ENCODE data around the gene STRIP1. TPM values are rescaled to one million over a fixed set of nuclear protein-coding genes. Genes with fewer than 3 reads are reported as not detected.

The STRIP1 gene
- polyA plus RNA-seq, 4 donors, result 41.3 to 60.3 (median 47.8) TPM

GRCh38 chr1:110089561-110090275, 55.3 kb downstream of the STRIP1 start:
- no peak for DNase-seq (ENCODE audit: low read depth in 4 of 4, low spot score in 3 of 4)

- DNase-seq (ENCODE audit: low read depth in 4 of 4, low spot score in 3 of 4), result no peak
These were observed 57.0 kb downstream of the STRIP1 start for GRCh38 chr1:110091381-110091780.

GRCh38 chr1:110091791-110092190, 57.4 kb downstream of the STRIP1 start:
- DNase-seq (ENCODE audit: low read depth in 4 of 4, low spot score in 3 of 4), result no peak

GRCh38 chr1:110092991-110093390, 58.6 kb downstream of the STRIP1 start:
- no peak for DNase-seq (ENCODE audit: low read depth in 4 of 4, low spot score in 3 of 4)

GRCh38 chr1:110094931-110095654, 60.7 kb downstream of the STRIP1 start:
- no peak for DNase-seq (ENCODE audit: low read depth in 4 of 4, low spot score in 3 of 4)

- DNase-seq (ENCODE audit: low read depth in 4 of 4, low spot score in 3 of 4), result no peak
These were observed 63.2 kb downstream of the STRIP1 start for GRCh38 chr1:110097507-110098221.

- no peak for DNase-seq (ENCODE audit: low read depth in 4 of 4, low spot score in 3 of 4)
These were observed 64.0 kb downstream of the STRIP1 start for GRCh38 chr1:110098222-110099026.

GRCh38 chr1:110100335-110100734, 65.9 kb downstream of the STRIP1 start:
- no peak for DNase-seq (ENCODE audit: low read depth in 4 of 4, low spot score in 3 of 4)

- DNase-seq (ENCODE audit: low read depth in 4 of 4, low spot score in 3 of 4), result no peak
These were observed 67.7 kb downstream of the STRIP1 start for GRCh38 chr1:110102081-110102480.

Other genes starting within 250 kb of the STRIP1 start
- 10 to 100 TPM in 1 of 4 donors, 1 to 10 TPM in 3; 7.5 to 28.9 (median 8.8) TPM for gene CSF1, start 123.8 kb upstream of the STRIP1 start, polyA plus RNA-seq (ENCODE audit: insufficient read length in 4 of 4)
- 100 to 1,000 TPM in 3 of 4 donors, 10 to 100 TPM in 1; 83.2 to 121 (median 111) TPM for gene AHCYL1, start 49.9 kb upstream of the STRIP1 start, polyA plus RNA-seq (ENCODE audit: insufficient read length in 4 of 4)
- gene ALX3, start 36.0 kb downstream of the STRIP1 start, polyA plus RNA-seq (ENCODE audit: insufficient read length in 4 of 4), result not detected
- gene UBL4B, start 77.8 kb downstream of the STRIP1 start, polyA plus RNA-seq (ENCODE audit: insufficient read length in 4 of 4), result not detected
- gene SLC6A17, start 115.9 kb downstream of the STRIP1 start, polyA plus RNA-seq (ENCODE audit: insufficient read length in 4 of 4), result under 1 TPM; 0.08 to 0.92 (median 0.77) TPM
- 1 to 10 TPM; 2.5 to 6.5 (median 4.7) TPM for gene KCNC4, start 175.7 kb downstream of the STRIP1 start, polyA plus RNA-seq (ENCODE audit: insufficient read length in 4 of 4)